GM21360 (cell line): ENCODE data around the gene MGLL.

Experiments used
- ATAC-seq: cut with Tn5 transposase; IDR thresholded peaks from one replicate; pipeline ENCODE4 v1.9.1; 2021; ENCODE audit warnings: mild to moderate bottlenecking, moderate library complexity; ENCODE audit not compliant: unreplicated experiment

The MGLL gene

DNA sequence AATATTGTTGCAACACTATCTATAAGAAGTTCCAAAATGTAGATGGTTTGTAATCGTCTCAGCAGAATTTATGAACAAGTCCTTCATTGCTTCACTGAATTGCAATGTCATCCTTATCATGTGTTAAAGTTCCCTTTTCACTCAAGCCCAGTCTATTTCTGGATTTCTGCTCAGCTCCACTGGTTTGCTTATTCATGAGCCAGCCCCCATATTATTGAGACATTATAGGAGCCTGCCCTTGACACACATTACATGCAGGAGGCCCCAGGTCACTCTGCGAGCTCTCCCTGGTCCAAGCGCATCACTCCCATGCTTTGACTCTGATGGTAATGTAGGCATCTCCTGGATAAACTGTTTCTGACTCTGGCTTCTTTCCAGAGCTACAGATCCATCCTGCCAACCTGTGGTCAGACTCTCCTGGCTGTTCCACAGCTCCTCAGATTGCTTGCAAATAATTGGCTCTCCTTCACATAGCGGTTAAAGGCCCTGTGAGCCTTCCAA, 92.7 kb downstream of the MGLL start:
- ATAC-seq: no peak

DNA sequence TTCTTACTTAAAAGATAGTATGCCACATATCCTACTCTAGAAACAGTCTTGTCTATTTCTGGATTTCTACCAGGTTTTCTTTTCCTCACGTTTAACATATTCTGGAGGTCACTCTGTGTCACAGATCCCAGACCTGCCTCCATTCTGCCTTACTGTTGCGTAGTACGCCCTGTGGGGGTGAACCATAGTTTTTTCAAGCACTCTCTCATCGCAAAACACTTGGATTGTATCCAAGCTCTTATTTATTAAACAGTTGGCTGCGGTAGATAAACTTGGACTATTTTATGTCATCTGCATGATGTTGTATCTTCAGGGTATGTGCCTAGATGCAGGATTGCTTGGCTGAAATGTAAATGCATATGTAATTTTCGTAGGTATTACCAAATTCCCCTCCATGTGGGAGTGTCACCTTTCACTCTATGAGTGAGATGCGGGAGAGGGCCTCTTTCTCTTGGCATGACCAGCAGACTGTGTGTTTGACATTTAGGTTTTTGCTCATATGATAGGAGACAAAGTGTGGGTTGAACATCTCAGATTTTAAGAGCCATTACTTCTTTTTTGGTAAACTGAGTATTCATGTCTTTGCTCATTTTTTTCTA, 93.8 kb downstream of the MGLL start:
- ATAC-seq: no peak

DNA sequence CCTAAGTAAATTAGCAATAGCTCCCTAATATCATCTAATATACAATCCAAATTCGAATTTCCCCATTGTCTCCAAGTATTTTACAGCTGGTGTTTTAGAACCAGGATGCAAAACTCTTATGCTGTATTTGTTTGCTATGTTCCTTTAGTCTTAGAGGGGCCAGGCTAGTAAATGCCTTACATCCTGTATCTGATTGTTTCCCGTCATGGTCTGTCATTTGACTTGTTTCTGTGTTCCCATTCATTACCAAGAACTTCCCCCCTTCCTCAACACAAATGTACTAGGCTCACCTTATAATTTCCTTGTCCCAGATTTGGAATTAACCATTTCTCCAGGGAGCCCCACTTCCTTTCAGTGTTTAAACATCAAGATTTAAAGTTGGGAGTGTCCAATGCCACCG, 95.4 kb downstream of the MGLL start:
- no peak for ATAC-seq

DNA sequence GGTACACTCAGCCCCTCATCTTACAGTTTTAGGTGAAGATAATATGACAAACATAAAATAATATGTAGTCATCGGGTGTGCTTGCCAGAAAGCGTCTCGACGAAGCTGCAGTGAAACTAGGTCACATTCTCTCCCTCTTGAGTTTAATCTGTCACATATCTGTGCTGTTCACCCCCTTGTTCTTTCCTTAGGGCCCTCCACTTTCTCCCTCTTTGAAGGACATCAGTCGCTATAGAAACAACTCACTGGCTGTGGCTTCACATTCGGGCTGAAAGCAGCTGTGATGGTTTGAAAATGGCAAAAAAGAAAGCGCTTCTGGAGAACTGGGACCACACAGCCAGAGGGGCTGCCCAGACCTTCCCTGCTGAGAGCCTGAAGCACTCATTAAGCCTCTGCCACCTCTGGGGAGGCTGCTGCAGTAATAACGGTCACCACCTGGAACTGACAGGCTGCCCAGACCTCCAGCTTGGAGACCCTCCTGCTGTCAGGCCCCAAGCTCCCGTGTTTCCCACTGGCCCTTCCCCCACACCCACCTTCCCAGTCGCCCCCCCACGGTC, 99.2 kb downstream of the MGLL start:
- ATAC-seq: no peak

DNA sequence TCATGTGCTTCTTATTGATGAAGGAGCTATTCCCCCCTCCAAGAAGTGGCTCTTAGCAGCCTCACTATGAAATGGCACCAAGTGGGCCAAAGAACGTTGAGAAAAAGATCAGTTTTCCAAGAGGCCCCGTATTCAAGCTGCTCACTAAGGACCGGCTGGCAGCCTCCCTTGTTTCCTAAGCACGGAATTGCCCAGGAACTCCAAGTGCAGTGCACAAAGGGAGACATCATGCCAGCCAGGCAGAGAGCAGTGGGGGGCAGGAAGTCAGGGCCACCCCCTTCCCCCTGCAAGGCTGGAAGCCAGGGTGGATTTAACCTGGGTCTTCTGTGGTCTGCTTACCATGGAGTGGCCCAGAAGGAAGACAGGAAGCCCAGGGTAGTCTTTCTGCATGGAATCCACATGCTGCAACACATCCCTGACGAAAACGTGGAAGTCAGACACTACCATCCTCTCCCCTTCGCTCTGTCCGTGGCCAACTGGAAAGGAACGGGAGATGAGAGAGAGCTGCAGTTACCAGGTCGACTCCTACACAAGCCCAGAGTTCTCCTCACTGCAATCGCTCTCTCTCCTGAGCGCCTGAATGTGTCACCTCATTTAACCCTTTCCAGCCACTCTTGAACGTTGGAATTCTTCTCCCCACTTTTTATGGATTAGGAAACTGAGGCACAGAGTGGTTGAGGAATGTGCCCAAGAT, 100.1 kb downstream of the MGLL start:
- no peak for ATAC-seq

DNA sequence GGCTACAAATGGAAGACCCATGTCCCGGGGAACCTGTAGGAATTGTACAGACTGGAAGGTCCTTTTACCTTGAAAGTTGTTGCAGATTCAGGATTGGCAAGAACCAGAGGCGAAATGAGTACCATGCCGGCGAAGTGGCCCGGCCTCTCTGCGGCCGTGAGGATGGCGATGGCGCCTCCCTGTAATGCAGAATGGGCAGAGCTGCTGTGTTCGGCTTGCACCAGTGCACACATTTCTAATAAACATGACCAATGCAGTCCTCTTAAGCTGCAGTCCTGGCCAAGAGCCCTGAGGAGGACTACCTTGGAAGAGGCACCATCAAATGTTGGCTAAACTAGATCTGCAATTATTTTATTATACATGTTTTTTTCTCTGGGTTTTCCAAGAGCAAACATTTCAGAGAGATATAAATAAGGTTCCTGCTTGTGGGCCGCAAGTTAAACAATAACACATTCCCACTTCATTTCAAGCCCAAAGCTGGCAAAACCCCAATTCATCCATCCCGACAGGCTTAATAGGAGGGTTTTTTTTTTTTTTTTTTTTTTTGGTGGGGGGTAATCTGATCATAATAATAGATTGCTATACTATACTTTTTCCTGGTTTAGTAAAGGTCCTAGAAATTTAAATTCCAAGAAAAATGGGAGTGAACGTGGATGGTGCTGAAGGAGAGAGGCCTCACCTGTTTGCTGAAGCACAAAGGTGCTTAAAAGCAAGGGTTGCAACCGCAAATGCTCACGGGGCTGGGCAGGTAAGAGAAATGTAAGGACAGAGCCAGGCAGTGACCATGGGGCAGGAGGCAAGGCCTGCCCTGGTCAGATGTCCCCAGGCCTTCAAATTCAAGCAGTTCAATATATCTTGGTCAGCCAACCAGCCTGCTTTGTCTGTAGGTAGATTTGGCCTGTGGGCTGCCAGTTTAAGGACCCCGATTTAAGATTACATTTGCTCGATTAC, 101.1 kb downstream of the MGLL start:
- ATAC-seq: no peak

DNA sequence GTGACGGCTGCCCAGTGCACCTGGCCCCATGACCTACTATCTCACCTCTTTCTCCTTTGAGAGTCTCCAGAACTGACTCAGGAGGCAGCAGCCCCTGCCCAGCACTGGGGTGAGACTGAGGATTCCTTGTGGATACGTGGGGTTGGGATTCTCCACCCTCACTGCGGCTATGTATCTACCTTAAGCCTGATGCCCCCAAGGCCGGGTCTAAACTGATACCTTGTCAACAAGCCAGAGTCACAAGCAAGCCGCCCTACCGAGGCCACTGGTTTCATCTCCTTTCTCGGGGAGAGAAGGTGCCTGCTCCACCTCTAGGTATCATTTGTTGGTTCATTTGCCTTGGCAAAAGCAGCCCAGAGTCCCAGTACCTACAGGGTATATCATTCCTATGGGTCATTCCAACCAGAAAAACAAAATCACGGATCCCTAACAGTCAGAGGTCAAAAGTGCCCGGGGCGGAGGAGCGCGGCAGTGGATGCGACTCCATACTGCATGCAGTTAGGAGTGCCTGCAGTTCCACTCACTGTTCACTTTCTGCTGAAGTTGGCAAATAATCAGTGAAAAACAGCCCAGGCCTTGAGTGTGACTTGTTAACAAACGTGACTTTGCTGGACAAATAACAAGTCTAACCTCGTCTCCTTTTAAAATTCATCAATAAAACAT, 102.0 kb downstream of the MGLL start:
- ATAC-seq: no peak

DNA sequence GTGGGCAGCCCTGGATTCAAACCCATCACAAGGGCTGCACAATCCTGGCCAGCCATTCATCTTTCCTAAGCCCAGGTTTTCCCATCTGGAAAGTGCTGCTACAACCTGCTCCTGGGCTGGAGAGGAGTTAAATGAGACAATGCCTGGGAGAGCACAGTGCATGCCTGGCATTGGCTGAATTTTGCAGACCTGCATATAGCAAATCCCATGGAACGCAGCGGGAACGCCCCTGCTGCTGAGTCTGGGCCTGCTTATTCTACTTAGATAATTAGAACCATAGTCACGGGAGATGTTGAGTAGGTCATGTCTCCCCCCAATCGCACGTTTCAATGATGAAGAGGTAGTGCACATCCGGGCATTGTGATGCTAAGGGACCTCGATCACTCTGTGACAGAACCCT, 102.9 kb downstream of the MGLL start:
- ATAC-seq: no peak

DNA sequence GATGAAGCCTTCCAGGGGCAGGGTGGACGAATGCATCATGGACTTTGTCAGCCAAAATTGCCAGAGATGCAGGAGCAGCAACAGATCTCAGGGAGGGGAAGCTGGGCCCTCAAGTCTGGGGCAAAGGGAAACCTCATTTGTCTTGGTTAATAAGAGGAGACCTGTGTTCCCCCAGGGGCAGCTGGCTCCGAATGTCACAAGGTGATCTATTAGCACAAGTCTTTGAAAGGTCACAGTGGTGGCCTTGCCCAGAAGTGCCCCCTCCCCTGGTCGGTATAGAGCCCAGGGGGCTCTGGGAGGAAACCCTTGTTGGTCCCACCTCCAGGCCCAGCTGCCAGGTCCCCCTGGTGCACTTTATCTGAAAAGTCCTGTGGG, 103.4 kb downstream of the MGLL start:
- no peak for ATAC-seq

DNA sequence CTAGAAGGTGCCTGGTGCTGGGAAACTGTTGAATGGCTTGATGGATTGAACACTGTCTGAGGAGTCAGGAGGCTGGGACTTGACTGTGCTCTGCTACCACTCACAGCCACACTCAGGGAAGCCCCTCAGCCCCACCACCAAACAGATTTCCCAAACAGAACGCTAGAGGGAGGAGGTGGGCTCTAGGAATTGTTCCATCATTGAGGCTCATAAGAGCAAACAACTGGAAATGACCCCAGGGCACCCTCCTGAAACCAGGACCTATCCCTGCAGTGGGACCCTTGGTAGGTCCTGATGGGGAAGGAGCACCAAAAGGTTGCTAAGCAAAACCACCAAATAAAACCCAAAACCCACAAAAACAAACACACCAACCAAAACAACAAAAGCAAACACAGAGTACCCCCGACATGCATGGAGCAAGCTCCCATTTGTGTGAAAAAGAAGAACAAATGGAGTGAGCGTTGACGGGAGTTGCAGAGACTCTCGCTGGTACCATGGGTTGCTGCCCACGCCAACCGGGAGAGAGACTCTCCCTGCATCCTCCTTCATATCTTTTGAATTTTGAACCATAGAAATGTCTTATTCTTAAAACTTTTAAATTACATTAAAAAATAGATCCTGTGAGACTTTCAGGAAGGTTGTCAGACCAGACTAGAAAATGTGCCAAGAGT, 103.9 kb downstream of the MGLL start:
- no peak for ATAC-seq

DNA sequence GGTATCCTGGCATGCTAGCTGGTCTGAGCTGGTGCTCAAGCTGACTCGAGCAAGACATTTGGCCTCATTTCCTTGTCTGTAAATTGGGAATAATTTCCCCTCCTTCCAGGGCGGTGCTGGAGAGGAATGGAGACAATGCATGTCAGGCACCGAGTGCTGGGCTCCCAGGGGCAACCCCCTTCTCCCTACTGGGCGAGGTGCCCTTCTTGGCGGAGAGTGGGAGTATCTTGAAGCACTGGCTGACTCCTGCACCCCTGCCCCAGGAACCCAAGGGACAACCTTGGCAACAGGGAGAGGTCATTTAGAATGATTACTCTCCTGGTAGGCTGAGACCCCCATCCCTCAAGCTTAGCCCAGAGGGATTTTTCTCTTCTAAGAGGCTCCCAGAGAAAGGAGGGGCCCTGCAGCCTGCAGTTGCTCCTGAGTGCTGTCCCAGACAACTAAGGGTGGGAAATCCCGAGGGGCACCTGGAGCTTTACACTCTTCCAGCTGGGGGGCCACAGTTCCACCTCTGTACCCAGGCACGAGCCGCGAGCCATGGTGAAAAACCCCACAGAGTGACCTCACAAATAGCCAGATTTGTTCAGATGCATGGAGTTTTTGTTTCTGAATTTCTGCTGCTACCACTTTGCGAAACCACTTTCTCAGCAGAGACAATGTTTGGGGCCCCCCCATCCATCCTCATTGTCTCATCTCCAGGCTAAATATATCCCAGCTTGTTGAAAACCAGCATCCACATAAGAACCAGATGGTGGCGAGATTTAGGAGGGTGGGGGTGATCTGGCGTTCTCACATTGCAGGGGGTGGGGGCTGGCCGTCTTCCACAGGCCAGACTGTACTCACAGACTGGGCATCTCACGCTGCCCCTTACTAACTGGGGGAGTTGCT, 104.7 kb downstream of the MGLL start:
- no peak for ATAC-seq

DNA sequence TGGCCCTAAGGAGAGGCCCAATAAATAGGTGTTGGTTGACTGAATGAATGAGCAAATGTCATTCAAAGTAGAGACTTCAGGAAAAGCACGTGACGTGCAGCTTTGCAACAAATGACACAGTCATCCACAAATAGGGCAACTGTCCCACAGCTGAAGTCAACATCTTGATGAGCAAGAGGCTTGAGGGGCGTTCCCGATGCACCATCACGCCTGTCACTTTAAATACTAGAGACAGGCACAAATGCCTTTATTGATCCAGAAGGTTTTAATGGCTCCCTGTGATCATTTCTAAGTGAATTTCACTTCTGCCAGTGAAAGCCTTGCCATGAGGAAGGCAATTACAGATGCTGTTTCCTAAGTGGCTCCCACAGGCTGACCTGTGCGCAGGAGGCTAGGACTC, 105.9 kb downstream of the MGLL start:
- no peak for ATAC-seq

DNA sequence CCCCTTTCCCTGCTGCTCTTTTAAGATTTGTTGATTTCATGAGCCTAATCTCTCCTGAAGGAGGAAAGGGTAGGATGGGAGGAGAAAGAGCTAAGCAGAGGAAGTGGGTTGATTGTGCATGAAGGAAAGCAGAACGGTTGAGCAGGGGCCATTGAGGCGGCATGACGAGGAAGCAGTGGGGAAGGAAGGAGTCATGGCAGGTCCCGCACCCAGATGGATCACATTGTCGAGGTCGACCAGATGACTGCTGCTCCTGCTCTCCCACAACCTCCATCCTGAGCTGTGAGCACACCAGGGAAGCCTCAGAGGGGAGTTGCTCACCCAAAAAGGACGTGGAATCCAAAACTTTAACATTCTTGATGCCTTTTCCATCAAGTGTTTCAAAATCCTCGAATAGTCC, 106.8 kb downstream of the MGLL start:
- ATAC-seq: no peak

DNA sequence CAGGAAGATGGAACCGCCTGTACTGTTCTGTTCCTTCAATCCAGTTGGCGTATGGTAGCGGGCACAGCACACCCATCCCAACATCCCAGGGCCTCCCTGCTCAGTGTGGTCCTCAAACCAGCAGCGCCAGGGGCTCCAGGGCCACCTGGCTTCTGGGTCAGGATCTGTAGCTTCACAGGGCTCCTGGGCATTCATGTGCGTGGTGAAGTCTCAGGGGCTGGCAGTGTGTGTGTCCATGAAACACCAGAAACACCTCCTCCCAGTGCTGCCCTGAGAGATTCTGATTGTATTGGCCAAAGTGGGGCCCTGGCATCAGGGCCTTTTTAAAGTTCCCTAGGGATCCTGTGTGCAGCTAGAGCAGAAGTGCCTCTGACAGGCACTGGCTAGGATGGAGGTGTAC, 107.4 kb downstream of the MGLL start:
- no peak for ATAC-seq

DNA sequence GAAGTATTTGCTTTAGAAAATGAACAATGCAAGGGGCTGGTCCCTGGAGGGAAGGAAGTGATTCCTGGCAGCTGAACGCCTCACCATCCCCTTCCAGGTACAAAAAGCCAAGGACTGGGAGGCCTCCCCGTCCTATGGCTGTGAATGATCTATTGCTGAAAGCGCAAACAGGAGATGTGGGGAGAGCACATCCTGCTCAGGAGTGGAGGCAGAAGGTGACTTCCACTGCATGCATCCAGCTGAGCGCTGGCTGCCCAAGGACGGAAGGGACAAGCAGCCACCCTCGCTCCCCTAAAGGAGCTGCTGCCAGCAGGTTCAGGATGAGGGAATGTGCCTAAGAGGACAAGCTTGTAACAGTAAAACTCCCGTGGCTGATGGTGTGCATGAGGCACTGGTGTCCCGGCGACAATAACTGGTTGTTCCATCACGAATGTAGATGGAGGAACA, 108.2 kb downstream of the MGLL start:
- ATAC-seq: no peak

DNA sequence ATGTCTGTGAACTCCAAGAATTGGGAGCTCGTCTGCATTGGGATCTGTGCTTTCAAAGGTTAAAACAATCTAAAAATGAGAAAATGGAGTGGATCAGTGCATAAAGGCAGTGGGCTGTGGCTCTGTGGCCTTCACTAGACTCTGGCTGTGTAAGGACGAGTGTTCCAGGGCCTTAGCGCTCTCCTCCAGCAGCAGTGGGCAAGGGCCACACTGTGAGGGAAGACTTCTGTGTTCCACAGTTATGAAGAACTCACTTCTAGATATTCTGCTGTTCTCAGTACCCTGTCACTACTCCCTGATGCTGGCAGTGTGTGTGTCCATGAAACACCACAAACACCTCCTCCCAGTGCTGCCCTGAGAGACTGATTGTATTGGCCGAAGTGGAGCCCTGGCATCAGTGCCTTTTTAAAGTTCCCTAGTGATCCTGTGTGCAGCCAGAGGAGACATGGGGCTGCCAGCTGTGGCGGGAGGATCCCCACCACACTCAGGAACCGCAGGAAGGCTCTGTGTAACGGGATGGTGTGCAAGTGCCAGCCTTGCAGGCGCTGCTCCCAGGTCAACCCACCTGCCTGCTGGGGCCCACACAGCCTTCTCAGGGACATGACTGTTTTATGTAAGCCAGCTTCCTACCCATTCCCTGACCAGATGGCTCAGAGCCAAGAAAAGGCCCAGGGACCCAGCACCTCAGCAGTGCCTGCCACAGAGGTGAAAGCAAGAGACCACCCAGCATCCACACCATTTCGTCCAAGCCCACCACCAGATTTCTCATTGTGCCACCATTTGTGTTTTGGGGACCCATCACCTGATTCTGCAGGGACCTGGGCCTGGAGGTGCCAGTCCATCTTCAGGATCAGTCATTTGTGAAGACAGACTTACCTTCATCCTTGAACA, 109.2 kb downstream of the MGLL start:
- no peak for ATAC-seq

DNA sequence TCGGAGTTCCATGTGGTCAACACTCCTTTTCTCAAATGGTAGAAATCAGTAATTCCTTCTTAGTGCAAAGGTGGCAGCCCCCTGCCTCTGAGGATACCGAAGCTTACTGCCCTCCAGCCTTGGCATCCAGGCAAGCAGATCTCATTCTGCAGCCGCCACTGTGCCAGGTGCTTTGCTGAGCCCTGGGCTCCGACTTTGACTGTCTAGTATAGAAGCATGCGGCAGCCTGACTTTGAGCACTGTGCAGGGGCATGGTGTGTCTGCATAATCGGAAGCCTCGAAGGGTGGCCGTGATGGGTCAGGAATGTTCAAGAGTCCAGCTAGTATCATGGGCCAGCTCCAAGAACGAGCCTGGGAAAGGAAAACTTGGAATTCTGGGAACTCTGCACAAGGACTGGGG, 109.9 kb downstream of the MGLL start:
- no peak for ATAC-seq

DNA sequence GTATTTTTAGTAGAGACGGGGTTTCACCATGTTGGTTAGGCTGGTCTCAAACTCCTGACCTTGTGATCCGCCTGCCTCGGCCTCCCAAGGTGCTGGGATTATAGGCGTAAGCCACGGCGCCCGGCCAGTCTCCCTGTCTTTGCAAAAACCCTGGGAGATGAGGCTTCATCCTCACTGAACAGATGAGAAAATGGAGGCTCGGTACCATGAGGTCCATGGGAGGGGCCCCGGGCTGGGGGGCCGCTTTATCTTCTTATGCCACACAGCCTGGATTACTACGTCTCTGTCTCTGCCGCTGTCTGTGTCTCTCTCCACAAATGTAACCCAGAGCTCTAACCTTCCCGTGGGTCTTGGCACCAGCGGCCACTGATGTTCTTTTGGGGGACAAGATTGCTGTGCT, 110.4 kb downstream of the MGLL start:
- ATAC-seq: no peak
